ENCODE data around the gene SPEM1. TPM values are rescaled to one million over a fixed set of nuclear protein-coding genes. Genes with fewer than 3 reads are reported as not detected.

The SPEM1 gene
- total RNA-seq, 1 donor from 2014 or later: not detected

- Histone ChIP-seq H3K36me3 (no peaks in the 10 kb centered on the region), H3K4me3 (no peak within 1 kb of the TSS), H3K27ac (no peak within 1 kb of the TSS), H3K4me1 (peaks cover 7% of the 10 kb centered on the region), H3K27me3 (no peaks in the 10 kb centered on the region), H3K9me3 (no peaks in the 10 kb centered on the region)
- ATAC-seq: no peak
- TF ChIP-seq, protein P1, sequence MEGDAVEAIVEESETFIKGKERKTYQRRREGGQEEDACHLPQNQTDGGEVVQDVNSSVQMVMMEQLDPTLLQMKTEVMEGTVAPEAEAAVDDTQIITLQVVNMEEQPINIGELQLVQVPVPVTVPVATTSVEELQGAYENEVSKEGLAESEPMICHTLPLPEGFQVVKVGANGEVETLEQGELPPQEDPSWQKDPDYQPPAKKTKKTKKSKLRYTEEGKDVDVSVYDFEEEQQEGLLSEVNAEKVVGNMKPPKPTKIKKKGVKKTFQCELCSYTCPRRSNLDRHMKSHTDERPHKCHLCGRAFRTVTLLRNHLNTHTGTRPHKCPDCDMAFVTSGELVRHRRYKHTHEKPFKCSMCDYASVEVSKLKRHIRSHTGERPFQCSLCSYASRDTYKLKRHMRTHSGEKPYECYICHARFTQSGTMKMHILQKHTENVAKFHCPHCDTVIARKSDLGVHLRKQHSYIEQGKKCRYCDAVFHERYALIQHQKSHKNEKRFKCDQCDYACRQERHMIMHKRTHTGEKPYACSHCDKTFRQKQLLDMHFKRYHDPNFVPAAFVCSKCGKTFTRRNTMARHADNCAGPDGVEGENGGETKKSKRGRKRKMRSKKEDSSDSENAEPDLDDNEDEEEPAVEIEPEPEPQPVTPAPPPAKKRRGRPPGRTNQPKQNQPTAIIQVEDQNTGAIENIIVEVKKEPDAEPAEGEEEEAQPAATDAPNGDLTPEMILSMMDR (IDR thresholded peaks at IDR 0.05): no peak
- intact Hi-C loops (cut with DNase I): no loop called here
- no peak for DNase-seq
These were observed 12.5 kb upstream of the SPEM1 start, which contains the start of gene NLGN2 for GRCh38 chr17:7407485-7408251. TSS of gene NLGN2 (plus strand) at chr17:7407845. CDS start at chr17:7408256, 411 bp downstream.

GRCh38 chr17:7408252-7408727 is 11.8 kb upstream of the SPEM1 start:
- no peak overlapping the region for H3K27ac ChIP-seq
- TF ChIP-seq, protein P1 (IDR thresholded peaks at IDR 0.05): no peak
- ATAC-seq (no peak), DNase-seq (no peak)
- intact Hi-C loops (cut with DNase I): no loop called here
- H3K4me1 ChIP-seq: peaks cover under 1% of the 10 kb centered on the region
- no peaks in the 10 kb centered on the region for H3K36me3 ChIP-seq
- no peaks in the 10 kb centered on the region for H3K27me3 ChIP-seq
- H3K4me3 ChIP-seq: no peak overlapping the region
- H3K9me3 ChIP-seq: no peaks in the 10 kb centered on the region

DNA sequence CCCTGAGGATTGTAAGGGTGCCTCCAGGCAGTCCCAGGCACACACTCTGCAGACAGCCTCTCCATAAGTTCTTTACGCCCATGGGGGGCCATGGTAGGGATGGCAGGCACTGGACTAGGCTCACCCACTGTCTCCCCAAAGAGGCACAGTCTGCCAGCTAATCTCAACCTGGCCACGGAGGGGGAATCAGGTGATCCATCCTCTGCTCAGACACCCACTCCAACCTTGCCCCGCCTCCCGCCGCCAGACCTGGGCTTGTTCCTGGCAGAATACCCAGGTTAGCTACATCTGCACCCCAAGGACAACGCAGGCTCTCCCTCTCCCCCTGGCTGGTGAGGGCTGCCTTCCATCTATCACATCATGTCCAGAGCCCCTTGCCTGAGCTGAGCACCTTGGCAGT is 11.3 kb upstream of the SPEM1 start:
- no peak for ATAC-seq

DNA sequence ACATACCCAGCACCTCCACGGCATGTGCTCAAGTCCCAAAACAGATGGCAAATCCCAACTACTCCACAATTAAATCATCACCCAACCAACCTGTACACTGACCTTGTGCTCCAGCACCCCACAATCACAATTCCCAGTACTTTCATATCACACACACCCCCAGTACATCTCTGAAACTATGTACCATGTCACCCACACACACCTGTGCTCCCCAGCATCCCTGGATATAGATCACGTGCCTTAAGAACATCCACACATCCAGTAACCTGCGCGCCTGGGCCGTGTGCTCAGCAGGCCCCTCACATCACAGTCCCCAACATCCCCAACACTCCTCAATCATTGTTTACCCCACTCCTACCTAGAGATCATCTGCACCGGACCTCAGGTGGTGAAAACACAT is 10.4 kb upstream of the SPEM1 start:
- Histone ChIP-seq H3K4me3 (no peak overlapping the region), H3K36me3 (no peaks in the 10 kb centered on the region), H3K27ac (no peak overlapping the region), H3K4me1 (no peaks in the 10 kb centered on the region), H3K9me3 (no peaks in the 10 kb centered on the region), H3K27me3 (no peaks in the 10 kb centered on the region)
- TF ChIP-seq, protein P1 (IDR thresholded peaks at IDR 0.05): no peak
- no peak for ATAC-seq
- intact Hi-C loops (cut with DNase I): no loop called here
- no peak for DNase-seq

More for the DNA sequence above, 11.3 kb upstream of the SPEM1 start:
- Histone ChIP-seq H3K4me1 (no peaks in the 10 kb centered on the region), H3K27ac (no peak overlapping the region), H3K36me3 (no peaks in the 10 kb centered on the region), H3K4me3 (no peak overlapping the region), H3K27me3 (no peaks in the 10 kb centered on the region), H3K9me3 (no peaks in the 10 kb centered on the region)
- TF ChIP-seq, protein P1 (IDR thresholded peaks at IDR 0.05): no peak
- intact Hi-C loops (cut with DNase I): no loop called here
- DNase-seq: no peak

DNA sequence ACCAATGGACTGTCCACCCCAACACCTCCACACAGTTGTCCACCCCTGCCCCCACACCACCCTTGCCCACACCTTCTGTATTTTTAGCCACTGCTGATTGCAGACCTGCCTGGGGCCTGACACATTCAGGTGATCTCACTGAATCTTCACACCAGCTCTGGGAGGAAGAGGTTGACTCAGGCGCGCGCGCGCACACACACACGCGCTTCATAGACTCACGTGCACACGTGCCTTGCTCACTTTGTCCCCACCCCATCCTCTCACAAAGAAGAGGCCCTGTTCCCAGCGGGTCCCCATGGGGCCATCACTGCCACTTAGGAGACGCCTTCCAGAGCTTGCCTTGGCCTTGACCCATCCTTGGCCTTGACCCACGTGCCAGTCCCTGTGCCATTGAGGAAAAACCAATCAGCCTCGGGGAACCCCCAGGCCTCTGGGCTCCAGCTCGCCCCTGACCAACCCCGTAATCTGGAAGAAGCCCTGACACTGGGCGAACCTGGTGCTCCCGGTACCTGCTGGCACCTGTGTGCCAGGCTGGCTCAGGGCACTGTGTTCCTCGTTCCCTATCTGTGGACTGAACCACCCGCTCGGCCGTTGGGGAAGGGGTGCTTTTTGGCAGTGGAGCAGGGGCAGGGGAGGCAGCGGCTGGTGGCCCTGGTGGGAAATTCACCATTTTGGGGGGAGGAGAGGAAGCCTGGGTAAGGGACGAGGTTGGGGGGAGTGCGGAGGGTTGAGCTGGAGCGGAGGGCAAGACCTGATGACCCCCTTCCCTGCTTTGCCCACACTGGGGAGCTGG is 9.3 kb upstream of the SPEM1 start:
- intact Hi-C loops (cut with DNase I): no loop called here
- ATAC-seq: no peak

More for the DNA sequence above, 9.3 kb upstream of the SPEM1 start:
- Histone ChIP-seq H3K36me3 (no peaks in the 10 kb centered on the region), H3K27ac (no peak overlapping the region), H3K4me1 (no peaks in the 10 kb centered on the region), H3K4me3 (no peak overlapping the region), H3K9me3 (no peaks in the 10 kb centered on the region), H3K27me3 (no peaks in the 10 kb centered on the region)
- no peak for DNase-seq
- TF ChIP-seq, protein P1 (IDR thresholded peaks at IDR 0.05): no peak
